ENCODE measurements around the gene SIAH2.

SIAH2 gene

DNA sequence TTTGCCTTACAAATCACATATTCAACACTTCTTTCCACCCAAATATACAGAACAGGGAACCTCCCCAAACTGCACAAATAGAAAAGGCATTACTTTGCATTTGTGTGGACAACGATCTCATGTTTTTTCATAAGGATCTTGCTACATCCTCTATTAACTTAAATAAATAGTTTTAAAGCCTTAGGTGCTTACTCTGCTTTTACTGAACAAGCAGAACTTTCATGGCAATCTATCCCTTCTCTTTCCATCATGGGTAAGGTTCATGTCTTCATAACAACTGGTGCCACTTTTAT is 18.1 kb downstream of the SIAH2 start:
- no peak overlapping the region for H3K27ac ChIP-seq (replicated peaks)

GRCh38 chr3:150744041-150744918 is 18.7 kb downstream of the SIAH2 start:
- H3K27ac ChIP-seq (replicated peaks) = no peak overlapping the region
- TF ChIP-seq GABPA (IDR thresholded peaks at IDR 0.05; ENCODE audit: low read depth) (no peak), SPI1 (IDR thresholded peaks at IDR 0.05; ENCODE audit: borderline replicate concordance, low read depth) (no peak), POLR2AphosphoS5 (IDR thresholded peaks at IDR 0.05; ENCODE audit: low read depth) (no peak), REST (IDR thresholded peaks at IDR 0.05; ENCODE audit: insufficient replicate concordance, low read depth) (no peak)
- TF ChIP-seq, protein P1, sequence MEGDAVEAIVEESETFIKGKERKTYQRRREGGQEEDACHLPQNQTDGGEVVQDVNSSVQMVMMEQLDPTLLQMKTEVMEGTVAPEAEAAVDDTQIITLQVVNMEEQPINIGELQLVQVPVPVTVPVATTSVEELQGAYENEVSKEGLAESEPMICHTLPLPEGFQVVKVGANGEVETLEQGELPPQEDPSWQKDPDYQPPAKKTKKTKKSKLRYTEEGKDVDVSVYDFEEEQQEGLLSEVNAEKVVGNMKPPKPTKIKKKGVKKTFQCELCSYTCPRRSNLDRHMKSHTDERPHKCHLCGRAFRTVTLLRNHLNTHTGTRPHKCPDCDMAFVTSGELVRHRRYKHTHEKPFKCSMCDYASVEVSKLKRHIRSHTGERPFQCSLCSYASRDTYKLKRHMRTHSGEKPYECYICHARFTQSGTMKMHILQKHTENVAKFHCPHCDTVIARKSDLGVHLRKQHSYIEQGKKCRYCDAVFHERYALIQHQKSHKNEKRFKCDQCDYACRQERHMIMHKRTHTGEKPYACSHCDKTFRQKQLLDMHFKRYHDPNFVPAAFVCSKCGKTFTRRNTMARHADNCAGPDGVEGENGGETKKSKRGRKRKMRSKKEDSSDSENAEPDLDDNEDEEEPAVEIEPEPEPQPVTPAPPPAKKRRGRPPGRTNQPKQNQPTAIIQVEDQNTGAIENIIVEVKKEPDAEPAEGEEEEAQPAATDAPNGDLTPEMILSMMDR (IDR thresholded peaks at IDR 0.05; ENCODE audit: insufficient read depth, low read length) = no peak
- no peak for DNase-seq (ENCODE audit: low read depth in 1 of 2, low spot score in 1 of 2)
- H3K4me3 ChIP-seq (replicated peaks; ENCODE audit: insufficient read depth, low read length) = no peak overlapping the region
- H3K27me3 ChIP-seq (ENCODE audit: insufficient read depth, poor library complexity, severe bottlenecking) = no peaks in the 10 kb centered on the region

More for the DNA sequence above, 18.1 kb downstream of the SIAH2 start:
- DNase-seq (ENCODE audit: low read depth in 1 of 2, low spot score in 1 of 2) = no peak
- TF ChIP-seq SPI1 (IDR thresholded peaks at IDR 0.05; ENCODE audit: borderline replicate concordance, low read depth) = no peak
- Histone ChIP-seq H3K27me3 (ENCODE audit: insufficient read depth, poor library complexity, severe bottlenecking) (no peaks in the 10 kb centered on the region), H3K4me3 (replicated peaks; ENCODE audit: insufficient read depth, low read length) (no peak overlapping the region)

DNA sequence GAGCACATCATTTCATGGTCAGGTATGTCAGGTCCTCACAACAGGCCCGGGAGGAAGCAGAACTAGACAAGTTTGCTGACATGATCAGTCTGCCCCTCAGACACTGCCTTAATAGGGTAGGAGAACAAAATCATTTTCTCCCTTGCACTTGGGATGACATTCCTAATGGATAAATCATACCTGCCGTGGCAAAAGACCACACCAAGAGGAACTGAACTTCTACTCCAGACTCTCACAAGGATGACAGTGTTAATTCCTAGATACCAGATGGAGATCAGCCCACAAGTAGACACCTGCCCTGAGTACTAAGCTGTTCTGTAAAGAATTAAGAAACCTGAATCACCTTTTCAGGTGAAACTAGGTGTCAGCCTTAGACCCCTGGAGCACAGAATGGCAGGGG is 19.5 kb downstream of the SIAH2 start:
- Histone ChIP-seq H3K4me3 (replicated peaks; ENCODE audit: insufficient read depth, low read length) (no peak overlapping the region), H3K27me3 (ENCODE audit: insufficient read depth, poor library complexity, severe bottlenecking) (no peaks in the 10 kb centered on the region), H3K27ac (replicated peaks) (no peak overlapping the region)
- no peak for DNase-seq (ENCODE audit: low read depth in 1 of 2, low spot score in 1 of 2)
- TF ChIP-seq, protein P1 (IDR thresholded peaks at IDR 0.05; ENCODE audit: insufficient read depth, low read length) = no peak
- TF ChIP-seq POLR2AphosphoS5 (IDR thresholded peaks at IDR 0.05; ENCODE audit: low read depth) = no peak

DNA sequence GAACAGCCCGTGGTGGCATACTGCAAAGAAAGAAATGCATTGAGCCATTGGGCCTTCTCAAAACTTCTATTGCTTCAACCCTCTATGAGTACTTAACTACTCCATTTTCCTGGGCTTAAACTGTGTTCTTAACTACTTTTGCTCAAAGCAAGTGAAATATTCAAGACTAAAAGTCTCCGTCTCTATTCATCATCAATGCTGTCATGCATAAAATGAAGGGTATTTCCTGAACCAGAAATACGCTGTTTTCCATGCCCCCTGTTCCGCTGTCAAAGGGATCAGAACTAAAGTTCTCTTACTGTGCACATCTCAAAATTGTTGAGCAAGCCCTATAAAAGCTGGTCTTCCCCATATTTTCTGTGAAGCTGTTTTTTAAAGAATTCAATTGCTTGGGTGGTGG is 20.3 kb downstream of the SIAH2 start:
- H3K4me3 ChIP-seq (replicated peaks; ENCODE audit: insufficient read depth, low read length) = no peak overlapping the region
- H3K27me3 ChIP-seq (ENCODE audit: insufficient read depth, poor library complexity, severe bottlenecking) = no peaks in the 10 kb centered on the region
- TF ChIP-seq, protein P1 (IDR thresholded peaks at IDR 0.05; ENCODE audit: insufficient read depth, low read length) = no peak
- TF ChIP-seq REST (IDR thresholded peaks at IDR 0.05; ENCODE audit: insufficient replicate concordance, low read depth) = no peak
- TF ChIP-seq GABPA (IDR thresholded peaks at IDR 0.05; ENCODE audit: low read depth) = no peak
- TF ChIP-seq POLR2AphosphoS5 (IDR thresholded peaks at IDR 0.05; ENCODE audit: low read depth) = no peak

More for the DNA sequence above, 20.3 kb downstream of the SIAH2 start:
- DNase-seq (ENCODE audit: low read depth in 1 of 2, low spot score in 1 of 2) = no peak
- H3K27ac ChIP-seq (replicated peaks) = no peak overlapping the region
